CD1c-positive myeloid dendritic cell (primary cell): ENCODE results near the gene PLCB4.

ENCODE experiments used
- DNase-seq: peaks from one replicate; pipeline ENCODE4 v3.0.0-alpha.2; 2016; ENCODE audit errors: extremely low spot score

The PLCB4 gene

DNA sequence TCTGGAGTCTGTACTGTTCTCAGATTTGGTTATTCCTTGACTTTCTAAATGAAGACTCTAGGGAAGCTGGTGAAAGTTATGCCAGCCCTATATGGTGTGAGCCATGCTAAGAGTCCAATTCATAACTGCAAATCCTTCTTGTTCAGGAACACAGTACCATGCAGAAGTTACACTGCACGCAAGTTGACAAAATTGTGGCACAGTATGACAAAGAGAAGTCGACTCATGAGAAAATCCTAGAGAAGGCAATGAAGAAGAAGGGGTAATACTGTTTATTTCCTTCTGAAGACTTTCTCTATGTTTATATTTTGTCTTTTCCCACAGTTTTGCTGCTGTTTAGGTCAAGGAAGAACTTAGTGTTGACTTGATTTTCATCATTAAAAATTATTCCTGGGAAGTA is 384.3 kb downstream of the PLCB4 start:
- no peak for DNase-seq

DNA sequence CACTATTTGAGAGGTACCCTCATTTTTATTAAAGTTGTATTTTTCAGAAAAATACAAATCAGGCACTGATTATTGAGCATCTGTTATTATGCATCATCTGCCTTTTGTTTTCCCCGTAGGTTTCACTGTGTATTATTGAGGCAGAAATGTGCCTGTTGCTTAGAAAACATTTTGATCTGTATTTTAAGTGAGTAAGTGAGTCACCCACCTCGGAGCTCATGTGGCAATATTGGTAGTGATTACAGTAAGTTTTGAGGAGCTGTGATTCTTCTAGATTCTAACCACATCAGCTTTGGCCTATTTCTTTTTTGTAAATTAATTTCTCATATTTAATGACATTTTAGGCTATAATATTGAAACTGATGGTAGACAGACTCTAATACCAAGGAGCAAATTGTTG is 385.9 kb downstream of the PLCB4 start:
- DNase-seq = no peak

DNA sequence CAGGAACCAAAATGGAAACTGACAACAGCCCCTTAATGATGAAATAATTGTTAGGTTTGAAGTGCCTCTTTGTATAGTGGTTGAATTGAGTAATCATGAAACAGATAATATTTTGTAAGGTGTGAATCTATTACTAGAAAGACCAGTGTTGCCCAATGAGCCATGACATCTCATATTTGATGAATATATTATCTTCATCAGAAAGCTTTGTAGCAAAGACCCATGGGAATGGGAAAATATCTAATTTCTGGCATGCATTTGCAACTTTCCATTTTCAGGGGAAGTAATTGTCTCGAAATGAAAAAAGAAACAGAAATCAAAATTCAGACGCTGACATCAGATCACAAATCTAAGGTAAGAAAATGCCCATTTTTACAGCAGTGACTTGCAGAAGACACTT is 388.2 kb downstream of the PLCB4 start:
- peak; percentile 38 for DNase-seq

DNA sequence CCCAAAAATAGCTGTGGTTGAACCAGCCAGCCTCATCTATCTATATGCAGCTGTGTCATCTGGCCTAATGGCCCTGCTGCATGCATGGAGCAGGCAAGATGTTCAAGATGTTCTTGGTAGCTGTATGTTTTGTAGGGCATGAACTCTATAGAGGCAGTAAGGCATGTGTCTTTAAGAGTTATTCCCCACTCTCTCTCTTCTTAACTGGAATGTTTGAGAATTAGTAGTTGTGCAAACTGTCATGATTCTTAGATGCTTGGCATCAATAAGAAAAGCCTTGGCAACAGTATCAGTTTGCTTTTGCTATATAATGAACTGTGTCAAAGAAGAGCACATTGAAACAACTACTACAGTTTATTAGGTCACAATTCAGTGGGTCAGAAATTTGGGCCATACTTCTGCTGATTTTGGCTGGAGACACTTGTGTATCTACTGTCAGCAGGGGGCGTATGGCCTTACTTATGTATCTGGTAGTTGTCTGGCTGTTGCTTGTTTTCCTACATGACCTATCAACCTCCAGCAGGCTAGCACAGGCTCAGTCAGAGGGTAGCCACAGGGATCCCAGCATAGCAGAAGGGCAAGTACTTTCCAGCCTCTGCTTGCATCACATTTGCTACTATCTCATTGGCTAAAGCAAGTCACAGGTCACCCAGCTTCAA is 389.4 kb downstream of the PLCB4 start:
- DNase-seq = peak; percentile 59

DNA sequence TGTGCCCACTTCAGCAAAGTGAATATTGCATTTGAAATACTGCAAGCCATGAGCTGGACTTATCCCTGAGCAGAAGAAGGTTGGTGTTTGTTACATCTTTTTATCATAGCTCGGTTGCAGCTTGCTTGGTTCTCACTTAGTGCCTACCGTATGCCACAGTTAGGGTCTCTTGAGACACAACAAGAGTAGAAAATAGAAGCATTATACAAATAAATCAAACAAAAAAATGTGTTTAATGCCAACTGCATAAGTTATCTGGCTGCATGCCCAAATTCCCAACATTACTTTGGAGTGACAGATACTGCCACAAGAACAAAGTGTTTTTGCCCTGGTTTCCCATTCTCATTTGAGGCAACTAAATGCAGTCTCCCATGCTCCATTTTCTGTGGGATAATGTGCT is 391.6 kb downstream of the PLCB4 start:
- no peak for DNase-seq

DNA sequence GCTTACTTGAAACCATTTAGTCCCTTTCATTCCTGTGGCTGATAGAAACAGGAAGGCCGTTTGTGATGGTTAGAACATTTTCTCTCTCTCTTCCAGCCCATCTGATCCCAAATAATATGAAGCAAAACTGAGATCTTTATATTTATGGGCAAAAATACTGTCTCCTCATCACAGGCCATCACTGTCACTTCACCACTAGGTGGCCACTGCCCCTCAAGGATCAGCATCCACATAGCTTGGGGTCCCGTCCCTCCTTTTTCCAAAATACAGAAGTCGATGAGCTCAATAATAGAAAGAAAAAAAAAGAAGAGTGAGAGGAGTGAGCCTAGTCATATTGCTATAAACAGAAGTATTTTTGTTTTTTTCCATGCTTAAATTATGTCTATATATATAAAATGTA is 399.1 kb downstream of the PLCB4 start:
- DNase-seq = no peak

DNA sequence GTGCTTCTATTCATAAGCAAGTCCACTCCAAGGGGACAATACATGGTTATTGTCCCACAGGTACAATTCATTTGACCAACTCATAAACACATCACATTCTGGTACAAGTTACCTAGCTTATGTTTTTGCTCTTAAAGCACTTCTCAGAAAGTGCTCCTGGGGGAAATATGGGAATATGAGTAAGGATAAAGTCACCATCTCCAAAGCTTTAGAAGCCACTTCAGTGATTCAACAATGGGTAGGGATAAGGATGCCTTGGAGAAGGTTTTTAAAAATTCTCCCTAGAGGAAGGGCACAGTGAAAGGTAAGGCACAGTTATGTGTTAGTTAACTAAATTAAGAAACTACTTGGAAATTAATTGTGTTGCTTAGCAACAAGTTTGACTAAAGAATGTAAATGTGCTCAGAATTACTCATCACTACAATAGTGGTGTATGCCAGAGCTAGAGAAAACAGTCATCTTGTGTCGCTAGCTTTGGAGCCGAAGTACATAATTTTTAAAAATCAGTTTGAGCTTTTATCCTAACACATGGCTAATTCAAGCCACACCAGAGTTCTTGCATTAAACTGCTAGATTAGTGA is 406.0 kb downstream of the PLCB4 start:
- DNase-seq = no peak

DNA sequence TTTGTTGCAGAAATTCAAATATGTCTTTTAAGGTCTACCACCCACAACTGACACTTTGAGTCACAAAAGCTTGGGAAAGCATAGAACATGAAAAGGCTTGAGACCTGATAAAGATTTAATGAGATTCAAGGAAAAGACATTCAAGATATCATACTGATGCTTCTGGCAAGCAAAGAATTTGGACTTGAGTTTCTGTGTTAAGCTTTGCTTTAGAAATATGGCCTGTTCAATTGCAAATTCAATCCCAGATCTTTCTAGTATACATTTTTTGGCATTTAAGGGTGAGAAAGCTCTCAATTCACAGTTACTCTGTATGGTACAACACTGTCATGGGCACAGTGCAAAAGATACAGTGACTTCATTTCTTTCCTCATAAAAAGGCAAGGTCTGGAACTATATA is 406.6 kb downstream of the PLCB4 start:
- DNase-seq = no peak

DNA sequence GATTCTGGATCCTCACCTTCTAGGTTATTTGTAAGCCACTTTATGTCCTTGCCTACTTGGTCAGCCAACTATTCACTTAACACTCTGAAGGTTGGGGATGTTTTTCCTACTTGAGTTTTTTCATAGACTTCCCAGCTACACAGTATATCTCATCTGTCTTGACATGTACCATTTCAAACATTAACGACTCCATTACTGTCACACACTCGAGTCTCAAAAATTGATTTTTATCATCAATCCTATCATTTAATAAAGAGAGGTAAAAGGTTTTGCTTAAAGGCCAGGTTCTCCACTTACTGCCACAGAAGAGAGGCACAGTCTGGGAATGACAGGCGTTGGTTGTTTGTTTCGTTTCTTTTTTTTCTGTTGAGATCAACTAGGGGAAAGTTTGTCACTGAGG is 407.3 kb downstream of the PLCB4 start:
- no peak for DNase-seq

DNA sequence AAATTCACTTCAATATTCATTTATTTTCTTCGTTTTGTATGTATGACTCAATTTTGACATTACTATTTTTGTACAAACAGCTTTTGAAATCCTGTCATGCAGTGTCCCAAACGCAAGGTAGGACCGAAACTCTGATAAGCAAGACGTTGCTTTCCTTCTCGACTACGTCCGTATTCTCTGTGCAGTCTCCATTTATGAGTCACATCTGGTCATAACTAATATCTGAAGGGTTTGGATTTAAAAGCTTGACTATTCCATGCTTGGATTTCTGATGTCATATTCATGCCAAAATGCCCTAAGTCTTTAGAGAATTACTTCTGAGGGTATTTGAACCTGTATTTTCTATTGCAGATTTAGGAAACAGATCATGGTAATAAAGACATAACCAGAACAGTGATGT is 407.8 kb downstream of the PLCB4 start:
- no peak for DNase-seq

DNA sequence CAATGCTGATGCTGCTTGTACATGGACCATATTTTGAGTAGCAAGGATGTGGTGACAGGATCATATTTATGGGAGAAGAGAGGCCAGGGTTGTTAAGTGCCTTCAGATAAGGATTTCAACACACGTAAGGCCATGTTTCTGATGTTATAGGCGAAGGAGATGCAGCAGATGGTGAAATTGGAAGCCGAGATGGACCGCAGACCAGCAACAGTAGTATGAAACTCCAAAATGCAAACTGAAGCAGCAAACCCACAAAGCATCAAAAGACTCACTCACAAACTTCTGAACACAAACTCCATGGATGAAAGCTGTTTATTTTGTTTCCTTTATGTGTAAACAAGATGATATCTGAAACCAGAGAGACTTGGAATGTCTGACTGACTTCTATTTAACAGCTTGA is 409.9 kb downstream of the PLCB4 start:
- no peak for DNase-seq

DNA sequence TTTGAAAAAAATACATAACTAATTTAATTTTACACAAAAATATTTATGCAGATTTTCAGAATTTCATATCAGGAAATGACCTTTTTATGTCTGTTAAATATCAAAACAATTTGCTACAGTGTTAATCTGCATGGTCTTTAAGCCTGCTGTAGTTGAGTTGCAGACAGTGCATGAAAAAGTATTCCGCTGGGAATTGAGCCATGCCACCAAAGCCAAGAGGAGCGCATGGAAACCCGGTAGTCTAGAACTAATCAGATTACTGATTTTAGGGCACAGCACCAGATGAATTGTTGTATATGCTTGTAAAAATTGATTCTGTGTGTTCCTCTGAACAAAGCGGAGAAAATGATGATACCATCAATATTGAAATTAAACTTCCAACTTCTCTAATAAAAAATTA is 411.2 kb downstream of the PLCB4 start:
- DNase-seq = no peak

DNA sequence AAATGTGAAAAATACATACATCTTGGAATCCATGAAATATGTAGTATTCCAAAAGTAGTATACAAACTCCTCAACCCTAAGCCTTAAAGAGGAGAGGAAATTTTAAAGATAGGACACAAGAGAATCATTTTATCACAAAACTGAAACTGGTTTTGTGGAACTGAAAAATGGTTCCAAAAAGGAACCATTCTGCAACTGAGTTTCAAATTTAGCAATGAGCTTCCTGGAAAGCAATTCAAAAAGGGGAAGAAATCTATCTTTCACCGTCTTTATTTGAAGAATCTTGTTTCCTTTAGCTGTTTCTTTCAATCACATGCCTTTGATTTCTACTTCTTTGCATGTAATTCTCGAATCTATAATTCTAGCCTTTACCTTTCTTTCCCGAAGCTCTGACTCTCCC is 413.3 kb downstream of the PLCB4 start:
- peak; percentile 91 for DNase-seq

DNA sequence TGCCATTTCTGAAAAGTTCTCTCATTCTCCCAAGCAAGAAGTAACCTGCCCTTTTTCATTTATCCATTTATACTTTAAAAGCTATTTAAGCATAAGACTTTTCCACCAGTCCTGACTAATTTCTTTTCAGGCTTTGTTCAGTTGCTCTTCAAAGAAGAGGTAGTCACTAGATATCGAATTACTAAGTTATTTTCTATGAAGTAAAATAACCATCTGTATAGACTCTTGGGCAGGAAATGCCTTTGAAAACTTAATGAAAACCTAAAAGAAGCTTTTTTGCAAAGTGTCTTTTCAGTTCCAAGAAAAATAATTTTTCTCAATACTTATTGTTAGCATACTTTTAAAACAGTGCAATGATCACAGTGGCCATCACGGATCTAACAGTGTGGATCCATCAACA is 414.2 kb downstream of the PLCB4 start:
- DNase-seq = no peak

DNA sequence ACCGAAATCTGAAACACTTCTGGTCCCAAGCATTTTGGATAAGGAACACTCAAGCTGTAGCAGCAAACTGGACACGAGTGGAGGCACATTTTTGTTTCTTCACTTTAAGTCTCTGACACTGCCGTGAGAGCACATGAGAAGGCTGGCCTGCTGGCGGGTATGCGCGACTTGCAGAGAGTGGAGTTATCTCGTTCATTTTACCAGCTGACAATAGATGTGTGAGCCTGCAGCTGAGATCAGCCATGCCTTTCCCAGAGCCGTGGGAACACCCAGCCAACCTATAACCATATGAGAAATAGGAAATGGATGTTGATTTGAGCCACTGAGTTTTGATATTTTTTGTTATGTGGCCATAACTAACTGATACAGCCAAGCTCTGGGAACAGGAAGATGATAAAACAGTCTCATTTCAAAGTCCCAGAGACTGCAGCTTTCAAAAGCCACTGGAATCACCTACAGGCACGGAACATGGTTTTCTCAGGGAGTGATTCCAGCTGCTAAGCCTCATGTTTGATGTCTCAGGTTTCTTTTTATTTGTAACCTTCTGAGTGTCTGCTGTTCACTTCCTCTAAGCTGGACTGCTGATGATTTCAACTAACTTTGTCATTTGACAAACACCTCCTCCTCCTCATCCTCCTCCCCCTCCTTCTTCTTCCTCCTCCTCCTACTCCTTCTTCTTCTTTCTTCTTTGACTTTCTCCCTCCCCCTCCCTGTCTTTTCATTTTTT is 416.9 kb downstream of the PLCB4 start:
- peak; percentile 52 for DNase-seq

DNA sequence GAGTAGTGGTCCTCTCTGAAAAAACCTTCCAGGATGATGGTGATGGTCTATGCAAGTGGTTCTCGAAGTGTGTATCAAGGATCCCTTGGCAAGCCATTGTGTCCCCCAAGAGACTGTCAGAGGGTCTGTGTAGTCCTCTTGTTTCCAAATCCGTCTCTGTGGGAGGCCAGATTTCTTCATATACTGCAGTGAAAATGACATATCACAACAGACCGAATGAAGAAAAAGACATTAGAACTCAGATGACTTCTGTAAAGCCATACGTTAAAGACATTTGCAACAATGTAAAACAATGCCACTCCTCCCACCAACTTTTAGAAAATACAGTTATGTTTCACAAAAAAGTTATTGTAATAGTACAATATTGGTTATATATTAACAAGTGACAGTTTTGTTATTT is 418.3 kb downstream of the PLCB4 start:
- DNase-seq = no peak

DNA sequence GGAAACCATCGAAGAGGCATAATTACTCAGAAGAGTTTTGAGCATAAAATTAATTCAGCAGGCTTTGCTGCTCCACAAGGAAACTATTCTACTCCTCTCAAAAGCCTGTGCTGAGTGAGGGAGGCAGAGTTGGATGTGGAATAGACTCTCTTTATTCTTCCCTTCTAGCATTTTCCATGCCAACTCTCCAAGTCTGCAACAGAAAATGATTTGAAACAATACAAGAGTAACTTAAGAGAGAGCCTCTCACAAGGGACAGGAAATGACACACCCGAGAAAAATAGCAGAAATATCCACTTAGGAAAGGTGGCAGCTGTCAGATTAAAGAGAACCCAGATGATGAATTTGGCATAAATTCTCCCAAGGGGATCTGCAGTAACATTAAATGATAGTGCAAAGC is 419.2 kb downstream of the PLCB4 start:
- no peak for DNase-seq

DNA sequence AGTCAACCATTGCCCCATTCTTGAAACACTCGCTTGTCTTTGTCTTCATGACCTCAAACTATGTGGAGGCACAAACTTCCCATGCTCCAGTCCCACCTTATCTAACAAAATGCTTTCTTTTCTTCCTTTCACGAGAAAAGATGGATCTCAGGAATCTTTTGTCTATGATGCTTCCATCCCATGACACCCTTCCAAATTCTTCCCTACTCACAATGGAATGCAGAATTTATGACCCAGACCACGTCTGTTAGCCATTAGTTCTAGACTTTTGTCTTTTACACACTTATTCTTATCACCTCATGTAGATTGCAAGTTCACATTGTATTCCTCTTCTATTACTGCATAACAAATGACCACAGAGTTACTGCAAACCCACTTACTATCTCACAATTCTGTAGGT is 421.3 kb downstream of the PLCB4 start:
- no peak for DNase-seq

DNA sequence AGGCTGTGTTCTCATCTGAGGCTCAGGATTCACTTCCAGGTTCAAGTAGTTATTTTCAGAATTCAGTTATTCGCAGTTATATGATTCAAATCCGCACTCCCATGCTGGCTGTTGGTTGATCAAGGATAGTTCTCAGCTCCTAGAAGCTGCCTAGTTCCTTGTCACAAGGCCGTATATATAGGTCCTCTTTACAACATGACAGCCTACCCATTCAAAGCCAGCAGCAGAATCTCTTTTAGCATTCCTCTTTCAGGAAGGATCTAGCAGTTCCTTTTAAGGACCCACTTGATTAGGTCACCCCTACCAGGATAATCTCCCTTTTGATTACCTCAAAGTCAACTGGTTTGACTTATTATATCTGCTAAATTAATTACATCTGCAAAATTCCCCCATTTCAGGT is 421.7 kb downstream of the PLCB4 start:
- peak; percentile 59 for DNase-seq

DNA sequence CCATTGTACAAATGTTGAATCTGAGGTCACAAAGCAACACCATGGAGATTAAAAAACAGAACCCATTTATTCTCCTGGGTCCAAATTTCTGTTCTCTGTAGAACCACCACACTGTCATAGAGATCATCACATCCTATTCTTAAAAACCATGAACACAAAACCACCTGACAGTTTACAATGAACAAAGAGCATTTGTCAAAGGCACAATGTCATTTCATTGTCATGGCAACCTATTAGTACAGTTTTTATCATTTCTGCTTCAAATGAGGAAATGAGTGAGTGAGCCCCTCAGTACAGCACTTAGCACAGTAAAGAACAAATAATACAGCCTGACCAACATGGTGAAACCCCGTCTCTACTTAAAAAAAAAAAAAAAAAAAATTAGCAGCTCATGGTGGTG is 422.4 kb downstream of the PLCB4 start:
- DNase-seq = peak; percentile 79

DNA sequence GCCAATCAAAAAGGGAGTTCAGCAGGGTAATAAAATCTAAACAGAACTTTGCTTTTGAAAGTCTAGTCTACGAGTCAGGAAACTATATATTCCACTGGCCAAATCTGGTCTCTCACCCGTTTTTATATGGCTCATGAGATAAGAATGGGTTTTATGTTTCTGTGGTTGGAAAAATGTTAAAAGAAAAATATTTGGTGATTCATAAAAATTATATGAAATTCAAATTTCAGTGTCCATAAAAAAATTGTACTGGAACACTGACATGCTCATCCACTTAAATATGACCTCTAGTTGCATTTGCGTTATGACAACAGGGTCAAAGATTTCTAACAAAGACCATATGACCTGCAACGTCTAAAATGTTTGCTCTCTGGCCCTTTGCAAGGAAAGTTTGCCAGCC is 423.2 kb downstream of the PLCB4 start:
- no peak for DNase-seq

DNA sequence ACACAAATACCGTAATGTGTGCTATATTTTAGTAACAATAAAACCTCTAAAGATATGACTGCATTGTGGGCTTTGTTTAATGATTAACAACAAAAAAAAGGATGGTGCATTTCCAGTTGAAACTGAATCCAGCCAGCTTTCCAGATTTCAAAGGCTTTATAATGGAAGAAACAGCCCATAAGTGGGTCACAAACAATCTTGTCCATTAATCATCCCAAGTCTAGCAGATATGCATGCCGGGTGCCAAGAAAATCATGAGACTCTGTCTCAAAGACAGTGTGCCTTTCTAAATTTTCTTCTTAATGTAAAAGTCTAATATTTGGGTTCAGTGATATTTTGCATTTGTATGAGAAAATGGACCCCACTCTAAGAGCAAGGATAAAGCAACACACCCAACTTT is 424.9 kb downstream of the PLCB4 start:
- no peak for DNase-seq

DNA sequence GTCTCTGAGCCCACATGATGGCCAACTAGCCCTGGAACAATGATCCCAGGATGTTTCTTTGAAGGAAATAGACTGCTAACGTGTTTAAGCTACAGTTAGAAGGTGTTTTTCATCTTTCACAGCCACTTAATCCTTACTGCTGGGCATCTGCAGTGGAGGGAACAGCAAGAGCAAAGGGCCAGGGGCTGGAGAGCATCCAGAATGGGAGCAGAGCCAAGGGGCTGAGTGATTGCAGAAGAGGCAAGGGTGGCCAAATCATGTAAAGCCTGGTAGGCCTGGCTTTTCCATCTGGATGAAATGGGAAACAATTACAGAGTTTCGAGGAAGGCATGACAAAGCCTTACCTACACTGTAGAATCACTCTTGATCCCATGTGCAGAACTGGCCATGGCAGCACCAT is 426.8 kb downstream of the PLCB4 start:
- no peak for DNase-seq

DNA sequence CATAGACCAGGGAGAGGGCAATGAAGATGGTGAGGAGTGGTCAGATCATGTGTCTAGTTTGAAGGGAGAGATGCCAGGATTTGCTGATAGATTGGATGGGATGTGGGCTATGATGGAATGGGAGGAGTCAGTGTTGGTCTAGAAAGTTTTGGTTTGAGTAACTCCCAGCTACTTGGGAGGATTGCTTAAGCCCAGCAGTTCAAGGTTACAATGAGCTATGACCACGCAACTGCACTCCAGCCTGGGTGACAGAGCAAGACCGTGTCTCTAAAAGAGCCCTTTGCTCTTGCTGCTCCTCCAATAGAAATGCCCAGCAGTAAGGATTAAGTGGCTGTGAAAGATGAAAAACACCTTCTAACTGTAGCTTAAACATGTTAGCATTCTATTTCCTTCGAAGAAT is 427.3 kb downstream of the PLCB4 start:
- DNase-seq = peak; percentile 48
